IgD-negative memory B cell (primary cell): ENCODE measurements around the gene MACO1. TPM values are rescaled to one million over a fixed set of nuclear protein-coding genes. Genes with fewer than 3 reads are reported as not detected.
"Not testable (repeated sequence)": the region's sequence is repeated elsewhere in the genome, so short reads cannot be mapped to it uniquely, and the experiment has no call there.

Experiments used
- H3K27ac Mint-ChIP-seq, 3 donors: one replicate each; pipeline ENCODE4 v1.8.0; 2020 to 2022; ENCODE audit warnings: mild to moderate bottlenecking in 3 of 3, mixed read lengths in 3 of 3, moderate library complexity in 1 of 3
- H3K27me3 Mint-ChIP-seq: one replicate; pipeline ENCODE4 v1.8.0; 2021; ENCODE audit warnings: mixed read lengths
- H3K36me3 Mint-ChIP-seq: one replicate; pipeline ENCODE4 v1.8.0; 2020; ENCODE audit warnings: mild to moderate bottlenecking, mixed read lengths
- H3K4me1 Mint-ChIP-seq, 3 donors: one replicate each; pipeline ENCODE4 v1.8.0; 2020 to 2022; ENCODE audit warnings: mixed read lengths in 3 of 3, mild to moderate bottlenecking in 1 of 3
- H3K4me3 Mint-ChIP-seq, 4 donors: one replicate each; pipeline ENCODE4 v1.8.0; 2020 to 2022; ENCODE audit warnings: mild to moderate bottlenecking in 4 of 4, mixed read lengths in 4 of 4, moderate library complexity in 3 of 4
- H3K9me3 Mint-ChIP-seq, 3 donors: one replicate each; pipeline ENCODE4 v1.8.0; 2020 to 2021; ENCODE audit warnings: mixed read lengths in 3 of 3, mild to moderate bottlenecking in 1 of 3
- polyA plus RNA-seq: library from polyadenylated mRNA; unstranded; fragments of 300-500 nt; fragmentation: Illumina TruSeq; gene quantifications from one replicate; pipeline ENCODE4 v1.2.3, GENCODE V29; 2021

Gene MACO1
- polyA plus RNA-seq, 1 donor from 2014 or later: 8.3 TPM

DNA sequence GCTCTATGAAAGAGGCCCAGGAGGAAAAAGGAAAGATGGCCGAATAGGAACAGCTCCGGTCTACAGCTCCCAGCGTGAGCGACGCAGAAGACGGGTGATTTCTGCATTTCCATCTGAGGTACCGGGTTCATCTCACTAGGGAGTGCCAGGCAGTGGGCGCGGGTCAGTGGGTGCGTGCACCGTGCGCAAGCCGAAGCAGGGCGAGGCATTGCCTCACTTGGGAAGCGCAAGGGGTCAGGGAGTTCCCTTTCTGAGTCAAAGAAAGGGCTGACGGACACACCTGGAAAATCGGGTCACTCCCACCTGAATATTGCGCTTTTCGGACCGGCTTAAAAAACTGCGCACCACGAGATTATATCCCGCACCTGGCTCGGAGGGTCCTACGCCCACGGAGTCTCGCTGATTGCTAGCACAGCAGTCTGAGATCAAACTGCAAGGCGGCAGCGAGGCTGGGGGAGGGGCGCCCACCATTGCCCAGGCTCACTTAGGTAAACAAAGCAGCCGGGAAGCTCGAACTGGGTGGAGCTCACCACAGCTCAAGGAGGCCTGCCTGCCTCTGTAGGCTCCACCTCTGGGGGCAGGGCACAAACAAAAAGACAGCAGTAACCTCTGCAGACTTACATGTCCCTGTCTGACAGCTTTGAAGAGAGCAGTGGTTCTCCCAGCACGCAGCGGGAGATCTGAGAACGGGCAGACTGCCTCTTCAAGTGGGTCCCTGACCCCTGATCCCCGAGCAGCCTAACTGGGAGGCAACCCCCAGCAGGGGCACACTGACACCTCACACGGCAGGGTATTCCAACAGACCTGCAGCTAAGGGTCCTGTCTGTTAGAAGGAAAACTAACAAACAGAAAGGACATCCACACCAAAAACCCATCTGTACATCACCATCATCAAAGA, 76.1 kb downstream of the MACO1 start:
- not testable (repeated sequence) for H3K36me3 Mint-ChIP-seq, H3K4me1 Mint-ChIP-seq, H3K9me3 Mint-ChIP-seq, H3K27me3 Mint-ChIP-seq
- H3K27ac Mint-ChIP-seq: peak overlapping the region in 1 of 3 donors; percentile 59
- H3K4me3 Mint-ChIP-seq: peak overlapping the region in 1 of 4 donors; percentile 73

DNA sequence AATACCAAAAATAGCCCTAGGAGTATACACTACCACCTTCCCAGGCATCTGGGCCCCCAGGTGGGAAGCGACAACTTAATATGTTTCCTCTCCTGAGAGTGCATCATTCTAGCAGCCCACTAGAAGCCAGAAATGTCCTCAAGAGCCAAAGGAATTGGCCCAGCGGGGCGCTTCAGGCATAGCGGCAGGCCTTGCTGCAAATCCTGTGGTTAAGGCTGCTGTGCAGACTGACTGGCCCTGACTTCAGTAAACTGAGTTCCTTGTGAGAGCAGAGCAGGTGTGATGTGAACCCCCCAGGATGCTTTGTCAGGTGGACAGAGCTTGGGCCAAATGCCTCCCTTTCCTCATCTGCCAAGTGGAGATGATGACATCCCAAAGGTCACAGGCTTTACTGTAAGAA, 83.0 kb downstream of the MACO1 start:
- H3K9me3 Mint-ChIP-seq: no peaks in the 10 kb centered on the region
- H3K27me3 Mint-ChIP-seq: no peaks in the 10 kb centered on the region
- H3K4me1 Mint-ChIP-seq: no peaks in the 10 kb centered on the region
- no peaks in the 10 kb centered on the region for H3K36me3 Mint-ChIP-seq
- H3K27ac Mint-ChIP-seq: no peak overlapping the region
- no peak overlapping the region for H3K4me3 Mint-ChIP-seq

DNA sequence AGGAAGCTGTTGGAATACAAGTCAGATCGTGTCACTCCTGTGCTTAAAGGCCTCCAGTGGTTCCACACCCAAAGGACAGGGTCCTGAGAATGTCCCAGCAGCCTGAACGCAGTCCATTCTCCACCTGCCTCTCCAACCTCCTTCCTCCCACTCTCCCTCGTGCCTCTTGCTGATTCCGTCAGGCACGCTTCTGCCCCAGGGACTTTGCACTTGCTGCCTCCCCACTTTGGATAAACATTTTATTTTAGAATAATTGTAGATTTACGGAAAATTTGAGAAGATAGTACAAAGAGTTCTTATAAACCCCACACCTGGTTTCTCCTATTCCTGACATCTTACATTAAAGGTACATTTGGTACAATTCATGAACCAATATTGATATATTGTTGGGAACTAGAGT, 84.3 kb downstream of the MACO1 start:
- Mint-ChIP-seq H3K4me3 (no peak overlapping the region), H3K4me1 (no peaks in the 10 kb centered on the region), H3K27me3 (no peaks in the 10 kb centered on the region), H3K36me3 (no peaks in the 10 kb centered on the region), H3K9me3 (no peaks in the 10 kb centered on the region), H3K27ac (no peak overlapping the region)

- Mint-ChIP-seq H3K9me3 (no peaks in the 10 kb centered on the region), H3K36me3 (no peaks in the 10 kb centered on the region), H3K4me1 (peaks cover 0 to 4% (median 2%) of the 10 kb centered on the region in 3 donors), H3K27ac (no peak overlapping the region), H3K27me3 (no peaks in the 10 kb centered on the region), H3K4me3 (no peak overlapping the region)
These were observed 86.0 kb downstream of the MACO1 start for GRCh38 chr1:25516686-25517085.

GRCh38 chr1:25517476-25518394, 87.0 kb downstream of the MACO1 start:
- no peaks in the 10 kb centered on the region for H3K9me3 Mint-ChIP-seq
- no peak overlapping the region for H3K4me3 Mint-ChIP-seq
- H3K27me3 Mint-ChIP-seq: no peaks in the 10 kb centered on the region
- peaks cover 0 to 4% (median 4%) of the 10 kb centered on the region in 3 donors for H3K4me1 Mint-ChIP-seq
- no peaks in the 10 kb centered on the region for H3K36me3 Mint-ChIP-seq
- H3K27ac Mint-ChIP-seq: no peak overlapping the region

DNA sequence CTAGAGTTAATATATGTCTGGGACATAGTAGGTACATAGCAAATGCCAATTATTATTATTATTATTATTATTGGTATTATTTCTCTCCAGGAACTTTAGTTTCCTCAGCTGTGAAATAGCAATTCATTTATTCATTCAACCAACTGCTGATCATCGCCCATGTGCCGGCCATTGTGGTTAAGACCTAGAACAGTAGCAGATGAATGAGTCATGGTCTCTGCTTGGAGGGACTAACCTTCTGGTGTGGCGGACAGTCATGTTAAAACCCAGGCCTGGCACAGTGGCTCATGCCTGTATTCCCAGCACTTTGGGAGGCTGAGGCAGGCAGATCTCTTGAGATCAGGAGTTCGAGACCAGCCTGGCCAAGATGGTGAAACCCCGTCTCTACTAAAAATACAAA, 88.9 kb downstream of the MACO1 start:
- Mint-ChIP-seq H3K4me3 (no peak overlapping the region), H3K4me1 (peaks cover 0 to 4% (median 4%) of the 10 kb centered on the region in 3 donors), H3K36me3 (no peaks in the 10 kb centered on the region), H3K27ac (no peak overlapping the region), H3K27me3 (no peaks in the 10 kb centered on the region), H3K9me3 (no peaks in the 10 kb centered on the region)

DNA sequence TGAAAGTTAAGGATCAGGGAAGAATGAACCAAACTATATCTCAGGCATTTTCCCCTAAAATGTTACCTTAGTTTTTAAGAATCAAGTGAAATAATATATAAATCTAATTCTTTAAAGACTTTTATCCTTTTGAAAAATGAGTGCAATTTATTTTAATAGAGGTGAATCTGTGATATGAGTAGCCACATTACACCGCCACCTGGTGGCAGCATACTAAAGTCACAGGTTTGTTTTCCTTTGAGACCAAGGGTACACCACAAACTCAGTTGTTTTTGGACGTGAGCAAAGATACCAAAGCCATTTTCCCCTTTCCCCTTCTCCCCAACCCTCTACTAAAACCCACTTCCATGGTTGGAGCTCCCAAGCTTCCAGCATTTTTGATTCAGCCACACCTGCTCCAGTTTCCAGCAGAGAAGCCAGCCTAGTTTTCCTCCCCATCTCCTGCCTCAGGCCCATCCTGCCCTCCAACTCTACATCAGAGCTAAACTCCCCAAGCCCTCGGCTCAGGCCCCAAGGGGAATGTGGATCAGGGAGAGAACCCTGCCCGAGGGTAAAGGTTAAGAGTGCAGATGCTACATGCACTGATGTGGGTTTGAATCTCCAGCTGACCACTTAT, 89.9 kb downstream of the MACO1 start:
- H3K4me1 Mint-ChIP-seq: peaks cover 0 to 4% (median 4%) of the 10 kb centered on the region in 3 donors
- H3K9me3 Mint-ChIP-seq: peaks cover 0 to 4% (median 0%) of the 10 kb centered on the region in 3 donors
- no peaks in the 10 kb centered on the region for H3K36me3 Mint-ChIP-seq
- H3K4me3 Mint-ChIP-seq: no peak overlapping the region
- H3K27me3 Mint-ChIP-seq: peaks cover 4% of the 10 kb centered on the region
- no peak overlapping the region for H3K27ac Mint-ChIP-seq

- peaks cover 0 to 5% (median 0%) of the 10 kb centered on the region in 3 donors for H3K9me3 Mint-ChIP-seq
- no peak overlapping the region for H3K27ac Mint-ChIP-seq
- peaks cover 4% of the 10 kb centered on the region for H3K27me3 Mint-ChIP-seq
- peaks cover 0 to 4% (median 4%) of the 10 kb centered on the region in 3 donors for H3K4me1 Mint-ChIP-seq
- H3K36me3 Mint-ChIP-seq: no peaks in the 10 kb centered on the region
- no peak overlapping the region for H3K4me3 Mint-ChIP-seq
These were observed 91.4 kb downstream of the MACO1 start for GRCh38 chr1:25522031-25522655.

DNA sequence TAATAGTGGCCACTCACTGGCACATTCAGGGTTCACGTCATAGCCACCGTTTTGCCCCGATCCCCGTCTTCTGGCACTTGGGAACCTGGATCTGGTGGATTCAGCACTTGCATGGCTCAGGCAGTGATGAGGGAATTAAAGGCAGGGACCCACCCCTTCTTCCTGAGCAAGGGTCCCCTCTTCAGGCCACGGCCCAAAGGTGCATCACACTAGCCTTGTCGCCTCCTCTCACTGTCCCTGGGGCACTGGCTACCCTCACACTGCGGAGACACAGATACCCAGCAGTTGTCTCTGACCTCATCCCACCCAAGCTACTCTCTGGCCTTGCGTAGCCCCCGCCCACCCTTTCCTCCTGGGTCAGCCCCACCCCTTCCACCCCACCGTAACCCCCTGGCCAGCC, 92.8 kb downstream of the MACO1 start:
- peaks cover 0 to 5% (median 0%) of the 10 kb centered on the region in 3 donors for H3K9me3 Mint-ChIP-seq
- H3K4me3 Mint-ChIP-seq: no peak overlapping the region
- peaks cover 6% of the 10 kb centered on the region for H3K27me3 Mint-ChIP-seq
- peaks cover 0 to 4% (median 4%) of the 10 kb centered on the region in 3 donors for H3K4me1 Mint-ChIP-seq
- H3K36me3 Mint-ChIP-seq: no peaks in the 10 kb centered on the region
- H3K27ac Mint-ChIP-seq: no peak overlapping the region

DNA sequence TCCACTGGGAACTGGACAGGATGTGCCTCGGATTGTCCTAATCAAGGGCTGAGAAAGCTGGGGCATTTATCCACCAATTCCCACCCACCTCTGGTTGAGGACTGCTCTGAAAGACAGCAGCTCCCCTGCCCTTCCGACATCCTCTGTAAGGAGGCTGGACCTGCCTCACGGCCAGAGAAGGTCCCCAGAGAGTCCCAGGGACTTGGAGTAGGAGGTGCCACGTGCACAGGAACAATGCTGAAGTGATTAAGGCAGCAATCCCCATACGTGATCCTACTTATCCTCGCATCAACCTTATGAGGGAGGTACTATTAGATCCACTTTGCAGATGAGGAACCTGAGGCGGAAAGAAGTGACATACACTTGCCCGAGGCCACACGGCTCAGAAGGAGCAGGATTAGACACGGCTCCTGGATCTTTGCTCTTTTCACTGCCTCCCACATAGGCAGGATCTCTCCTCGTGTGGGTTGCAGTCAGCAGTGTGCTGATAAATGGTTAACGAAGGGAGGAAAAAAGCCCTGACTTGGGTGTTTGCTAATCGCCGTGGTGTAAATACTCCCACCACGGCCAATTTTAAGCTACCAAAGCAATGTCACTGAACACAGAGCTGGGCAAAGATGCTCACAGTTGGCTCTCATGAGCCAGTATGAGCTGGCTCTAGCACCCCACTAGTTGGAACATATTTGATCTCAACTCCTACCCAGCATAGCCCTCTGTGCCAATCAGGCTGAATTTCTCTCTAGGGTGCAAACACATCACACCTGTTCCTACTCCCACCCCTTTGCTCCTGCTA, 94.1 kb downstream of the MACO1 start:
- Mint-ChIP-seq H3K4me3 (no peak overlapping the region), H3K36me3 (no peaks in the 10 kb centered on the region), H3K27me3 (peaks cover 6% of the 10 kb centered on the region), H3K9me3 (peaks cover 0 to 5% (median 0%) of the 10 kb centered on the region in 3 donors), H3K4me1 (peaks cover 0 to 4% (median 4%) of the 10 kb centered on the region in 3 donors), H3K27ac (no peak overlapping the region)

DNA sequence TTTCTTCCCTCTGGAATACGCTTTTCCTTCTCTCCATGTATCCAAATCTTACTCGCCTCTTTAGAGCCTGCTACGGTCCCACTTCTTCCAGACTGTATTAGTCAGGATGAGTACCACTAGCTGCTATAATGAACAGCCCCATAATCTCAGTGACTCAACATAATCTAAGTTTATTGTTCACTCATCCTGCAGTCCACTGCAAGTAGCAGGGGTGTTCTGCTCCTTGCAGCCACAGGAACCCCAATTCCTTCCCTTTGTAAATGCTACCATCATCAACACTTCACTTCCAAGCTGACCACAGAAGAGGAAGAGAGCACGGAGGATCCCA, 94.6 kb downstream of the MACO1 start:
- no peaks in the 10 kb centered on the region for H3K36me3 Mint-ChIP-seq
- H3K9me3 Mint-ChIP-seq: peaks cover 0 to 5% (median 0%) of the 10 kb centered on the region in 3 donors

GRCh38 chr1:25526753-25527152, 96.1 kb downstream of the MACO1 start:
- Mint-ChIP-seq H3K9me3 (peaks cover 0 to 5% (median 0%) of the 10 kb centered on the region in 3 donors), H3K4me1 (peaks cover 0 to 2% (median 0%) of the 10 kb centered on the region in 3 donors), H3K36me3 (no peaks in the 10 kb centered on the region), H3K27ac (no peak overlapping the region), H3K4me3 (no peak overlapping the region), H3K27me3 (peaks cover 6% of the 10 kb centered on the region)

More for the DNA sequence above, 94.6 kb downstream of the MACO1 start:
- H3K4me3 Mint-ChIP-seq: no peak overlapping the region
- peaks cover 0 to 4% (median 4%) of the 10 kb centered on the region in 3 donors for H3K4me1 Mint-ChIP-seq
- peaks cover 6% of the 10 kb centered on the region for H3K27me3 Mint-ChIP-seq
- peak overlapping the region in 1 of 3 donors; percentile 46 for H3K27ac Mint-ChIP-seq

GRCh38 chr1:25527226-25527846, 96.6 kb downstream of the MACO1 start:
- Mint-ChIP-seq H3K4me3 (no peak overlapping the region), H3K36me3 (no peaks in the 10 kb centered on the region), H3K27ac (no peak overlapping the region), H3K4me1 (peaks cover 0 to 1% (median 0%) of the 10 kb centered on the region in 3 donors), H3K9me3 (peaks cover 0 to 5% (median 0%) of the 10 kb centered on the region in 3 donors), H3K27me3 (peaks cover 6% of the 10 kb centered on the region)
